Urinary bladder (tissue), 4 donors: Measurements from ENCODE around the gene ISG15. TPM values are rescaled to one million over a fixed set of nuclear protein-coding genes. Genes with fewer than 3 reads are reported as not detected.
"Not testable (repeated sequence)": the region's sequence is repeated elsewhere in the genome, so short reads cannot be mapped to it uniquely, and the experiment has no call there.

Experiments used
- DNase-seq: peaks from one replicate; pipeline ENCODE4 v3.0.0-alpha.2; 2015; ENCODE audit errors: extremely low spot score
- H3K27ac ChIP-seq: one replicate; pipeline ENCODE4 v1.5.1; 2013; ENCODE audit warnings: low read depth, mild to moderate bottlenecking, moderate library complexity
- H3K36me3 ChIP-seq: one replicate; pipeline ENCODE4 v1.6.1; 2013; ENCODE audit warnings: mild to moderate bottlenecking, moderate library complexity; ENCODE audit not compliant: insufficient read depth
- H3K4me1 ChIP-seq: one replicate; pipeline ENCODE4 v1.6.1; 2013; ENCODE audit warnings: mild to moderate bottlenecking, moderate library complexity; ENCODE audit not compliant: insufficient read depth
- H3K4me3 ChIP-seq: one replicate; pipeline ENCODE4 v1.5.1; 2013; ENCODE audit warnings: low read depth, low read length
- WGBS: extraction: QIAGEN DNeasy Blood & Tissue Kit; methylation state at CpG from one replicate; pipeline ENCODE4 v1.1.7; 2013; 5-methylcytosine and 5-hydroxymethylcytosine counted together
- polyA plus RNA-seq: library from polyadenylated mRNA; stranded (reverse); fragments of 200-250 nt; gene quantifications from one replicate; pipeline ENCODE4 v1.2.3, GENCODE V29; 2013
- total RNA-seq: library from RNA; depleted of rRNA; stranded (reverse); fragments of >200 nt; gene quantifications from one replicate; pipeline ENCODE4 v1.2.3, GENCODE V29; 2014
- donor health status: healthy with polysubstance abuse.
- donor health status: healthy.

ISG15 gene
- total and polyA plus RNA-seq, 2 donors: 41.8 to 75.7 TPM

DNA sequence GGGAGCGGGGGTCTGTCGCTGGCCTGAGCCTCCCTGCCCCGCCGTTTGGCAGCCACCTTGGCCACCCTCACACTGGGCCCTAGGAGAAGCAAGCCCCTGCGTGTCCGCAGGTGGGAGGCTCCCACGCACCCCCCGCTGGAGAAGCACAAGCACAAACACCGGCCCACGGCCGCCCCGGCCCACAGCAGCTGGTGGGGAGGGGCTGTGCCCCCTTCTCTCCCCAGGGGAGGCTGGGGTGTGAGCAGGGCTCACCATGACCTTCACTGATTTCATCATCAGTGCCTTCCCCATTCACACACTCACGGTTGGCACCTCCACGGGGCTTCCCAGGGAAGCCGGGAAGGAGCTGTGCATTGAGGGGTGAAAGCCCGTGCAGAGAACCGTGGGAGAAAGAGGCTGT, 14.5 kb downstream of the ISG15 start:
- H3K27ac ChIP-seq: no peak overlapping the region
- WGBS: 87% methylated on average over 17 of the region's 17 CpGs
- no peaks in the 10 kb centered on the region for H3K36me3 ChIP-seq
- no peaks in the 10 kb centered on the region for H3K4me1 ChIP-seq
- no peak overlapping the region for H3K4me3 ChIP-seq
- no peak for DNase-seq

DNA sequence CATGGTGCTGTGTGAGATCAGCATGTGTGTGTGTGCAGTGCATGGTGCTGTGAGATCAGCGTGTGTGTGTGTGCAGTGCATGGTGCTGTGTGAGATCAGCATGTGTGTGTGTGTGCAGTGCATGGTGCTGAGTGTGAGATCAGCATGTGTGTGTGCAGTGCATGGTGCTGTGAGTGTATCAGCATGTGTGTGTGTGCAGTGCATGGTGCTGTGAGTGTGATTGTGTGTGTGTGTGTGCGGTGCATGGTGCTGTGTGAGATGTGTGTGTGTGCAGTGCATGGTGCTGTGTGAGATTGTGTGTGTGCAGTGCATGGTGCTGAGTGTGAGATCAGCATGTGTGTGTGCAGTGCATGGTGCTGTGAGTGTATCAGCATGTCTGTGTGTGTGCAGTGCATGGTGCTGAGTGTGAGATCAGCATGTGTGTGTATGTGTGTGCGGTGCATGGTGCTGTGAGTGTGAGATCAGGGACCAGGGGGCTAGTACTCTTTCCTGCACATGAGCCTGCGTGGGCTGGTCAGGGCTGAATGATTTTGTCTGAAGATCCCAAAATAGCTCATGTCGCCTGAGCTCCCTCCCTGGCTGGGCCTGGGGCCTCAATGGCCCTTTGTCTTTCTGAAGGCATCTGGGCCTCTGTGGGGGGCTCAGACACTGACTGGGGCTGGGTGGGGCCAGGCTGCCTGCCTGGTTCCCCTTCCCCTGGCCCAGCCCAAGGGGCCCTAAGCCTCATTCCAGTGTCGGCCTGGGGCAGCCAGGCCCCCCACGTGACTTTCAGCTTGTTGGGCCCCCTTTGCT, 17.8 kb downstream of the ISG15 start:
- not testable (repeated sequence) for DNase-seq, H3K27ac ChIP-seq, H3K4me1 ChIP-seq, H3K36me3 ChIP-seq, H3K4me3 ChIP-seq
- 85% methylated on average over 7 of the region's 7 CpGs for WGBS

DNA sequence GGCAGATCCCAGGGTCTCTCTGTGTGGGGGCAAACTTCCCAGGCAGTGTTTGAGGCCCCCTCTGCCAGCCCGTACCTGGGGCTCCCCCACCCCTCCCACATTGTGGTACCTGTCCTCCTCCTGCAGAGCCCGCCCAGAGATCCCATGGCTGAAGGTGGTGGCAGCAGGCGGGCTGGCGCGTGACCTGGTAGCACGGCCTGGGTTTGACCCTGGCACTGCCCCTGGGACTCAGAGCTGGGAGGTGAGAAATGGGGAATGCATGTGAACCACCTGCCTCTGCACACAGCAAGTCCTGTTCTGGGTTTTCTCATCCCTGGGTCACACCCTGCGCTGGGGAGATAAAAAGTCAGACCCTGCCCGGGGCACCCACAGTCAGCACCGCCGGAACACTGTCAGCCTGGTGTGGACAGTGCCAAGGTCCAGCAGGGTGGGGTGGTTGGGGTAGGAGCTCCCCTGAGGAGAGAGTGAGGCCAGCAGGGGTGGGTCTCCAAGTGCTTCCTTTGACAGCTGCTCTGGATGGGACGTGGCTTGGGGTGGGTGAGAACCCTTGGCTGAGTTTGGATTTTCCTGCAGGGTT, 18.4 kb downstream of the ISG15 start:
- DNase-seq: no peak
- H3K36me3 ChIP-seq: no peaks in the 10 kb centered on the region
- H3K4me1 ChIP-seq: peaks cover 2% of the 10 kb centered on the region
- H3K4me3 ChIP-seq: no peak overlapping the region
- no peak overlapping the region for H3K27ac ChIP-seq
- WGBS: 88% methylated on average over 11 of the region's 11 CpGs

DNA sequence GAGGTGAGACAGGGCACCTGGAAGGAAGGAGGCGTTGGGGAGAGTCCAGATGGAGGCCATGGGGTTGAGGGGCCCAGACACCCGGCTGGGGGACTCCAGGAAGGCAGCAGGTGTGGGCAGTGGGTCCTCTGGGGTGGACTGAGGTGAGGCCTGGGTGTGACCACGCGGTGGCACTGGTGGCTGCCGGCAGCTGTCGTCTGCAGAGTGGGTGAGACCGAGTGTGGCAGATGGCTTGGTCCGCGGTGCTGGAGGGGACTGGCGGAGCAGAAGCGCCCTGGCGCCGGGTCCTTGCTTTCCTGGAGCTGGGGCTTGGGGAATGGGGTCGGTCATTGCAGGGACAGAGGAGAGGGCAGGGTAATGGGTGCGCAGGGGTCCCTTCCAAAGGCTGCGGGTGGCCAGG, 19.1 kb downstream of the ISG15 start:
- WGBS: 46% methylated on average over 16 of the region's 16 CpGs
- no peak overlapping the region for H3K4me3 ChIP-seq
- H3K4me1 ChIP-seq: peaks cover 2% of the 10 kb centered on the region
- no peak overlapping the region for H3K27ac ChIP-seq
- no peaks in the 10 kb centered on the region for H3K36me3 ChIP-seq
- no peak for DNase-seq

DNA sequence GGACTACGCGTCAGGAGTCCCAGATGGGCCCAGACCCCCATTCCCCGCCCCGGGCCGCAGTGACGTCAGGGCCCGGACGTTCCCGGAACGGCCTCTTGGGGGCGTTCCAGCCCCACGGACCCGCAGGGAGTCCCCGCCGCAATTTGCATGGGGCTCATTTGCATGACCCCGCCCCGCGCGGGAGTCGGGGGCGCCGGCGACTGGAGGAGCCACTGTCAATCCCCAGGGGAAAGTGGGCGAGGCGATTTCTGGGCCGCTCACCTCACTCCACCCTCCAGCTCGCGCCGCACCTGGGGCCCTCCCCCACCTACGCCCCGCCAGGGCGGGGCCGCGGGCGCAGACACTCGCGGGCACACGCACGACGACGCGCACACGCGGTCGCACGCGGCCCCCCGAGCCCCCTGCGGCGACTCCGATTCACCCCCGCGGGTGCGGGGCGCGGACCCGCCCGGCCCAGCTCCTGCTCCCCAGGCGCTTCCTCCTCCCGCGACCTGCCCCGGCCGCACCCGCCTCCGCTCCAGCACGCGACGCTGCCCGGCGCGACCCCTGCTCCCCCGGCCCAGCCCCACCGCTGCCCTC, 19.8 kb downstream of the ISG15 start:
- peak; percentile 74 for DNase-seq
- Histone ChIP-seq H3K36me3 (no peaks in the 10 kb centered on the region), H3K27ac (no peak overlapping the region), H3K4me1 (peaks cover 2% of the 10 kb centered on the region), H3K4me3 (peak overlapping the region; percentile 44)
- WGBS: 3% methylated on average over 72 of the region's 73 CpGs

DNA sequence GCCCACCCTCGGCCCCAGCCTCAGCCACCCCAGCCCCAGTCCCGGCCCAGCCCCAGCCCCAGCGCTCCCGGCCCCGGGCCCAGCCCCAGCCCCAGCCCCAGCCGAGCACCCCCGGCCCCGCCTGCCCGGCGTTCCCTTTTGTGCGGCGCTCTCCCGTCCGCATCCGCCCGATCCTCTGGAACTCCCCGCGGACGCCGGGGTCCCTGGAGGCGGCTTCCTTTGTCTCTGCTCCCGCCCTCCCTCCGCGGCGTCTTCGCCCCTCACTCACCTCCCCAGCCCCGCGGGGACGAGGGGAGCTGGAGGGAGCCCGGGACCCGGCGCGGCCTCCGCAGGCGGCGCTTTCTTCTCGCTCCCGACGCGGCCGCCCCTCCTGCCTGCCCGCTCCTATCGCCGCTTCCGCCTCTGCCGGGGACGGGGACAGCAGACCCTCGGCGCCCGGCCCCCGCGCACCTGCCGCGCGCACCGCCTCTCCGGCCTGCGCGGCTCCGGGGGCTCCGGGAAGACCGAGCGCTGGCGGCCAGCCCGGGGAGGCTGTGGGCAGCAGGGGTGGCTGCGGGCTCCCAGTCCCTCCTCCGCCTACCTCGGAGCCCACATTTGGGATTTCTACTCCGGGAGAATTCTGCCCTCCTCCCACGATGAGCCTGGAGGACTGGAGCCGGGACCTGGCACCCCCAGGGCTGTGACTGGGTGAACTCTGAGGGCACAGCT, 20.6 kb downstream of the ISG15 start:
- no peak for DNase-seq
- peaks cover 2% of the 10 kb centered on the region for H3K4me1 ChIP-seq
- WGBS: 14% methylated on average over 71 of the region's 71 CpGs

DNA sequence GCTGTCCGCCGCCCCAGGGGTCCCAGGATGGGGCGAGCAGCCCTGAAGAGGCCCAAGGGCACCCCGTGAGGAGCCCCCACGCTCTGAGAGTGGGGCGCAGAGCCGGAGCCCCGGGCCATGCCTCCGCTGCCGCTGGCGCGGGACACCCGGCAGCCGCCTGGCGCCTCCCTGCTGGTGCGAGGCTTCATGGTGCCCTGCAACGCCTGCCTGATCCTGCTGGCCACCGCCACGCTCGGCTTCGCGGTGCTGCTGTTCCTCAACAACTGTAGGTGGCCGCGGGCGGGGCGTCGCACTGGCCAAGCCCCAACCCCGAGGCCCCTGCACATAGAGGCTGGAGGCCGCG, 21.1 kb downstream of the ISG15 start:
- WGBS: 64% methylated on average over 30 of the region's 30 CpGs
- Histone ChIP-seq H3K4me3 (no peak overlapping the region), H3K4me1 (peaks cover 2% of the 10 kb centered on the region), H3K27ac (no peak overlapping the region), H3K36me3 (no peaks in the 10 kb centered on the region)
- no peak for DNase-seq

More for the DNA sequence above, 20.6 kb downstream of the ISG15 start:
- Histone ChIP-seq H3K4me3 (peak overlapping the region; percentile 44), H3K27ac (no peak overlapping the region), H3K36me3 (no peaks in the 10 kb centered on the region)

DNA sequence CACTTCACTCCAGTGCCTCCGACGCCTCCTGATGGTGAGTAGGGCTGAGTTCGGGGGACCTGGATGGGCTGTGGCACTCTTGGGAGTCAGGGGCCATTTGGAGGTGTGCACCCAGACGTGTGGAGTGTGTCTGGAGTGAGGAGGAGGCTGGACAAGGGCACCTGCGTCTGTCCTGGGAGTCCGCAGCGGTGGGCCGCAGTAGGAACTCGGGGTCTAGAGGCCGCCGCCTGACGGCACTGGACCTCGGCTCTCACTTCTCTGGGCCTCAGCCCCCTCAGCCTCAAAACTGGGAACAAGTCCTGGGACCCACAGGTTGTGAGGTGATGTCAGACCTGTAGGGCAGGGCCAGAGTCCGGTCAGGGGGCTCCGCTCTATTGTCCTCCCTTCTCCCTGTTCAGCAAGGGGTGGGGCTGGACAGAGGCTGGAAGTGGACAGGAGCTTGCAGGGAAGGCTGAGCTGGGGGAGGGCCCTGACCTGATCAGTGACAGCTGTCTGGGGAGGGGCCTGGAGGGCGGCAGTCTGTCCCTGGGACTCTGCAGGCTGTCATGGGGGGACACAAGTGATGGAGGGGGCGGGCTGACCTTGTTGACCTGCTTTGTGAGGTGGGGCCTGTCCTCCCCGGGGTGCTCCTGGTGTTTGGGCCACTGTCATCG, 22.1 kb downstream of the ISG15 start:
- peaks cover 2% of the 10 kb centered on the region for H3K4me1 ChIP-seq
- no peak overlapping the region for H3K4me3 ChIP-seq
- no peak for DNase-seq
- WGBS: 92% methylated on average over 19 of the region's 19 CpGs
- H3K36me3 ChIP-seq: no peaks in the 10 kb centered on the region
- no peak overlapping the region for H3K27ac ChIP-seq

DNA sequence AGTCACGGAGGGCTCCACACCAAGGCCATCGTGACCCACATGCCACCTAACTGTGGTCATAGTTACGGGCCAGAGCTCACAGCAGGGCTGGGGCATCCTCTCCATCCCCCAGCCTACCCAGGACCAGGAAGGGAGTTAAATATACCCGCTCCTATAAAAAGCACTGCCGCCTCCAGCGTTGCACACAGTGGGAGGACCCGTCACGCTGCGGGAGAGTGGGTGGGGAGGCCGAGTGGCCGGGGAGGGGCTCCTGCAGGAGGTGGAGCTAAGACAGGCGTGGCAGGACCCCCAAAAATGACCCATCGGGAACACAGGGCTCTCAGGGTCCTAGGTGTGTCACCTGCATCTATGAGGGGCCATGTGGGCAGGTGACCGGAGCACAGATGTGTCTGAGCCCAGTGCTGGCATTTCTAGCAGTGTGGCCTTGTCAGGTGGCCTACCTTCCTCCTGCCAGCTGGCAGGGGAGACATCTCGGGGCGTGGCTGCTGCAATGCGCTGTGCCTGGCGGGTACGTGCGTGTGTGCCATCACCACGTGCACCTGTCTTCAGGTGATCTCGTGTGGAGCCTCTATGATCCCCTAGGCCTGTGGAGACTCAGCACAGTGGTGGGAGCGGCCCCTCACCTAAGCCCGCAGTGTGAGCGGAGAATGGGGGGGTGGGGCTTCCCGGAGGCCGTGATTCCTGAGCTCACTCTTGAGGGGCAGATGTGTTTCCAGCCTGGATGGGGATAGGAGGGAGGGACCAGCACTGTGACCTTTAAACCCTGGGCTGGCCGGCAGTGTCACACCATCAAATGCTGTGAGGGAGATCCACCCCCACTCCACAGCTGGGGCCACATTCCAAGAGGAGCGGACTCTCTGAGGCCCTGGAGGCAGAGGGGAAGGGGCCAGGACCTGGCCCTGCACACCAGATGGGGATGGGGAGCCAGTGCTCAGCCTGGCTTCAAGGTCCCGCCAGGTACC, 24.4 kb downstream of the ISG15 start:
- no peak for DNase-seq
- Histone ChIP-seq H3K4me1 (peaks cover 2% of the 10 kb centered on the region), H3K27ac (no peak overlapping the region), H3K4me3 (no peak overlapping the region), H3K36me3 (no peaks in the 10 kb centered on the region)
- 87% methylated on average over 30 of the region's 30 CpGs for WGBS

DNA sequence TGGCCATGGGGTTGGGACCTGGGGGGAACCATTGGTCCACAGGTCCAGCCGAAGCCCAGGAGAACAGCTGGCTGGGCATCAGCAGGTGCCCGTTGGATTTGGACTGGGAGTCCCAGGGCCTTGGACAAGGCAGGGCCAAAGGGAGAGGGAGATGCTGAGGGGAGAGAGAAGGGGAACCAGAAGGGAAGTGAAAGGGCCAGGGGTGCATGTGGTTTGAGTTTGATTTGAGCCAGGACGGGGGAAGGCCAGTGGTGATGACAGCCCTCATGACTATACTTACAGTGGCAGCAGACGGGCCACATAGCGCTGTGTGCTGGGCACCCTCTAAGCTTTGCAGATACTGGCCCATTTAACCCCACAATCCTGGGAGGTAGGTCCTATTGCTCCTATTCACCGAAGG, 25.4 kb downstream of the ISG15 start:
- 92% methylated on average over 6 of the region's 6 CpGs for WGBS
- Histone ChIP-seq H3K4me3 (no peak overlapping the region), H3K27ac (no peak overlapping the region), H3K4me1 (peaks cover 2% of the 10 kb centered on the region), H3K36me3 (no peaks in the 10 kb centered on the region)
- DNase-seq: no peak

DNA sequence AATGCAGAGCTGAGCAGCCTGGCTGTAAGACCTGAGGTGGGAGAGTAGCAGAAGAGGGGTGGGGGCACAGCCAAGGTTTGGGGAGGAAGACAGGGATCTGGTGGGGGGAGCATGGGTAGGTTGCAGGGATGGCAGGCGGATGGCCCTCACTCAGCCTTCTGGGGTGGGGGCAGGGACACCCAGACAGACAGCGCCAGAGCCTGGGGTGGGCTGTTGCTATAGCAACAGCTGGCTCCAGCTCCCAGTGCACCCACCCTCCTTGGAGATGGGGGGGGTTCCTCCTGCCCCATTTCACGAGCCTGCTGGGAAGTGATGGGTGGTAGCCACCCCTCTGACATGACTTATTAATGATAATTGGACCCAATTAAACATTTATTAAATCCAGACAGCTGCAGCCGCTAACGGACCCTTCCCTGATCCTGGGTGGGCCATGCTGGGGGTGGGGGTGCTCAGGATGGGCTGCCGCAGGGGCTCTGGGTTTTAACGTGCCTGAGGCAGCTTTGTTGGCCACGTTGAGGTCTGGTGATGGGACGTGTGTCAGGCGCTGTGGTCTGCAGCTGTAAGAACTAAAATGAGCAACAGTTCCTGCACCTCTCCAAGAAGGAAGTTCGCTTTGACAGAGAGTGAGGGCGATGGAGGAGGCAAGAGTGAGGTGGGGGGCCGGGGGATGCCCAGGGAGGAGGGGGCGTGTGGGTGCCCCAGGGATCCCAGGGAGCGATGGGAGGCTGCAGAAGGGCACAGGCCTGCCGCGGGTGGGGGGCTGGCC, 26.0 kb downstream of the ISG15 start:
- DNase-seq: no peak
- WGBS: 48% methylated on average over 17 of the region's 17 CpGs
- H3K36me3 ChIP-seq: peaks cover 2% of the 10 kb centered on the region
- H3K27ac ChIP-seq: no peak overlapping the region
- no peaks in the 10 kb centered on the region for H3K4me1 ChIP-seq
- no peak overlapping the region for H3K4me3 ChIP-seq
